Prostate gland (tissue), 2 donors: ENCODE data around the gene CHD5. TPM values are rescaled to one million over a fixed set of nuclear protein-coding genes. Genes with fewer than 3 reads are reported as not detected.

ENCODE experiments used
- DNase-seq: peaks from one replicate; pipeline ENCODE4 v3.0.0-alpha.2; 2019; ENCODE audit warnings: low spot score
- H3K27ac ChIP-seq, 2 donors: fragments of 200-600 bp; sonication (generic); 2 replicates each; pipeline ENCODE4 v1.5.1; 2017 to 2019
- H3K27me3 ChIP-seq: fragments of 200-600 bp; sonication (generic); replicated peaks from 2 replicates; pipeline ENCODE4 v1.5.1; 2019; ENCODE audit not compliant: insufficient read depth
- H3K36me3 ChIP-seq, 2 donors: fragments of 200-600 bp; sonication (generic); 1 replicate in 1 of 2; 2 replicates in 1 of 2; pipeline versions ENCODE4 v1.5.1 to v1.8.1; 2017 to 2019
- H3K4me1 ChIP-seq: fragments of 200-600 bp; sonication (generic); replicated peaks from 2 replicates; pipeline ENCODE4 v1.5.1; 2019
- H3K4me3 ChIP-seq, 2 donors: fragments of 200-600 bp; sonication (generic); 2 replicates each; pipeline ENCODE4 v1.5.1; 2017 to 2019
- H3K9me3 ChIP-seq: fragments of 200-600 bp; sonication (generic); 2 replicates; pipeline ENCODE4 v1.5.1; 2017
- CTCF ChIP-seq, 4 experiments: fragments of 200-600 bp in 2 of 4; fragments of 450-650 bp in 2 of 4; sonication (generic) in 2 of 4; IDR thresholded peaks; 1 replicate in 3 of 4; 2 replicates in 1 of 4; pipeline ENCODE4 v1.5.1; 2016 to 2019; ENCODE audit warnings: antibody characterized with exemption in 4 of 4, mild to moderate bottlenecking in 2 of 4, moderate library complexity in 2 of 4
- POLR2A ChIP-seq: fragments of 450-650 bp; IDR thresholded peaks from one replicate; pipeline ENCODE4 v1.6.1; 2016; ENCODE audit warnings: antibody characterized with exemption, mild to moderate bottlenecking
- POLR2AphosphoS5 ChIP-seq: sonication (generic); formaldehyde crosslinking; IDR thresholded peaks from one replicate; pipeline ENCODE4 v1.6.1; 2017; ENCODE audit warnings: antibody characterized with exemption
- WGBS: methylation state at CpG from one replicate; pipeline ENCODE4 v1.1.5; 2018; 5-methylcytosine and 5-hydroxymethylcytosine counted together
- intact Hi-C: fragments of 100-400 bp; cut with DNase I; formaldehyde crosslinking; loops from one replicate; pipeline ENCODE4 v1.14.2; 2022
- total RNA-seq, 2 donors: library from RNA; depleted of rRNA; stranded (reverse); fragments of >200 nt; gene quantifications; one replicate each; pipeline ENCODE4 v1.1.0, GENCODE V29; 2016

The CHD5 gene
- total RNA-seq, 2 donors from 2014 or later = 4.9 to 17.0 TPM

- Histone ChIP-seq H3K9me3 (no peaks in the 10 kb centered on the region), H3K36me3 (no peaks in the 10 kb centered on the region), H3K27me3 (no peaks in the 10 kb centered on the region), H3K27ac (no peak overlapping the region), H3K4me1 (no peaks in the 10 kb centered on the region), H3K4me3 (no peak overlapping the region)
- no peak for TF ChIP-seq POLR2A
- TF ChIP-seq CTCF (IDR thresholded peaks at IDR 0.05) = no peak
- no peak for TF ChIP-seq POLR2AphosphoS5
- no peak for DNase-seq
- WGBS = 79% methylated on average over 13 of the region's 13 CpGs
- intact Hi-C loops = no loop called here
These were observed 76.1 kb downstream of the CHD5 start for GRCh38 chr1:6103854-6104530.

- intact Hi-C loops = no loop called here
- WGBS = 78% methylated on average over 22 of the region's 22 CpGs
These were observed 76.8 kb downstream of the CHD5 start for GRCh38 chr1:6103111-6103853.

GRCh38 chr1:6102532-6102845 lies 77.6 kb downstream of the CHD5 start:
- TF ChIP-seq POLR2A (no peak), CTCF (IDR thresholded peaks at IDR 0.05) (no peak), POLR2AphosphoS5 (no peak)
- Histone ChIP-seq H3K27me3 (no peaks in the 10 kb centered on the region), H3K4me3 (no peak overlapping the region), H3K9me3 (no peaks in the 10 kb centered on the region), H3K4me1 (no peaks in the 10 kb centered on the region), H3K36me3 (no peaks in the 10 kb centered on the region), H3K27ac (no peak overlapping the region)
- no peak for DNase-seq
- intact Hi-C loops = no loop called here
- WGBS = 75% methylated on average over 9 of the region's 9 CpGs

More at GRCh38 chr1:6103111-6103853, 76.8 kb downstream of the CHD5 start:
- H3K27ac ChIP-seq = no peak overlapping the region
- H3K4me3 ChIP-seq = no peak overlapping the region
- TF ChIP-seq CTCF (IDR thresholded peaks at IDR 0.05) = no peak
- no peak for TF ChIP-seq POLR2AphosphoS5
- TF ChIP-seq POLR2A = no peak
- DNase-seq = no peak
- no peaks in the 10 kb centered on the region for H3K9me3 ChIP-seq
- no peaks in the 10 kb centered on the region for H3K4me1 ChIP-seq
- H3K27me3 ChIP-seq = no peaks in the 10 kb centered on the region
- no peaks in the 10 kb centered on the region for H3K36me3 ChIP-seq

- no peak overlapping the region for H3K27ac ChIP-seq
- H3K4me3 ChIP-seq = no peak overlapping the region
- no peak for TF ChIP-seq CTCF (IDR thresholded peaks at IDR 0.05)
- TF ChIP-seq POLR2A = no peak
- TF ChIP-seq POLR2AphosphoS5 = no peak
- H3K27me3 ChIP-seq = no peaks in the 10 kb centered on the region
- intact Hi-C loops = no loop called here
- H3K4me1 ChIP-seq = no peaks in the 10 kb centered on the region
- no peaks in the 10 kb centered on the region for H3K9me3 ChIP-seq
- 32% methylated on average over 25 of the region's 25 CpGs for WGBS
- H3K36me3 ChIP-seq = no peaks in the 10 kb centered on the region
- no peak for DNase-seq
These were observed 78.1 kb downstream of the CHD5 start for GRCh38 chr1:6101826-6102531.
